Neural cell (in vitro differentiated cells): Measurements from ENCODE around the gene UPB1.

Experiments used
- EP300 ChIP-seq: fragments of 450-650 bp; conservative IDR thresholded peaks from 2 replicates; pipeline ENCODE4 v1.6.1; 2014; ENCODE audit warnings: antibody characterized with exemption, mild to moderate bottlenecking, moderate library complexity; ENCODE audit not compliant: poor library complexity, severe bottlenecking
- EZH2 ChIP-seq: fragments of 200-600, 300-800 bp; shearing (Covaris generic), sonication (generic); IDR thresholded peaks from 2 replicates; pipeline ENCODE4 v1.6.1; 2014; ENCODE audit warnings: antibody characterized with exemption, low read length, borderline replicate concordance, mild to moderate bottlenecking; ENCODE audit not compliant: insufficient read depth, poor library complexity, severe bottlenecking
- POLR2AphosphoS5 ChIP-seq: IDR thresholded peaks from 2 replicates; pipeline ENCODE4 v1.6.1; 2012
- RAD21 ChIP-seq: fragments of 450-650 bp; conservative IDR thresholded peaks from 2 replicates; pipeline ENCODE4 v1.6.1; 2014; ENCODE audit warnings: antibody characterized with exemption, mild to moderate bottlenecking, moderate library complexity
- SMC3 ChIP-seq: fragments of 450-650 bp; conservative IDR thresholded peaks from 2 replicates; pipeline ENCODE4 v1.6.1; 2014; ENCODE audit warnings: antibody characterized with exemption, mild to moderate bottlenecking, moderate library complexity; ENCODE audit not compliant: poor library complexity
- TF ChIP-seq, protein P1 (sequence below): fragments of 450-650 bp; IDR thresholded peaks from 2 replicates; pipeline ENCODE4 v1.5.1; 2014; ENCODE audit warnings: antibody characterized with exemption, mild to moderate bottlenecking, moderate library complexity; ENCODE audit not compliant: poor library complexity, severe bottlenecking
- TF ChIP-seq, protein P2 (sequence below): IDR thresholded peaks from 2 replicates; pipeline ENCODE4 v1.6.1; 2012; ENCODE audit warnings: borderline replicate concordance

DNA sequence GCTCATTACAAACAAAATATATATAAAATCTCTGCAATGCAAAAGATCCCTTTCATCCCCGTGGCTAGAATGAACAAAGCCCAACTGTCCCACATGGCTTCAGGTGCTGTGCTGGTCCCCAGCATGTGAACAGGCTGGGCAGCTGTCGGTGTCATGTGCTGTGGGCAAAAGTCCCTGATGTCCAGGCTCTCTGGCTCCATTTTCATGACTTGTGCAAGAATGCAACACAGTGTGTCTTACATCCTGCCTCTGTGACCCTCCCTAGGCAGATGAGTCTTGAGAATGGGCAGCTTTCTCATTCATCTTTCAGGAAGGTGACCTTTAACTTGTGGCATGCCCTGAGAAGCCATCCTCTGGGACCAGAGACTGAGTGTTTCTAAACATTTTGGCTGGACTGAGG is 45.3 kb downstream of the UPB1 start:
- no peak for TF ChIP-seq RAD21
- TF ChIP-seq, protein P1, sequence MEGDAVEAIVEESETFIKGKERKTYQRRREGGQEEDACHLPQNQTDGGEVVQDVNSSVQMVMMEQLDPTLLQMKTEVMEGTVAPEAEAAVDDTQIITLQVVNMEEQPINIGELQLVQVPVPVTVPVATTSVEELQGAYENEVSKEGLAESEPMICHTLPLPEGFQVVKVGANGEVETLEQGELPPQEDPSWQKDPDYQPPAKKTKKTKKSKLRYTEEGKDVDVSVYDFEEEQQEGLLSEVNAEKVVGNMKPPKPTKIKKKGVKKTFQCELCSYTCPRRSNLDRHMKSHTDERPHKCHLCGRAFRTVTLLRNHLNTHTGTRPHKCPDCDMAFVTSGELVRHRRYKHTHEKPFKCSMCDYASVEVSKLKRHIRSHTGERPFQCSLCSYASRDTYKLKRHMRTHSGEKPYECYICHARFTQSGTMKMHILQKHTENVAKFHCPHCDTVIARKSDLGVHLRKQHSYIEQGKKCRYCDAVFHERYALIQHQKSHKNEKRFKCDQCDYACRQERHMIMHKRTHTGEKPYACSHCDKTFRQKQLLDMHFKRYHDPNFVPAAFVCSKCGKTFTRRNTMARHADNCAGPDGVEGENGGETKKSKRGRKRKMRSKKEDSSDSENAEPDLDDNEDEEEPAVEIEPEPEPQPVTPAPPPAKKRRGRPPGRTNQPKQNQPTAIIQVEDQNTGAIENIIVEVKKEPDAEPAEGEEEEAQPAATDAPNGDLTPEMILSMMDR = no peak
- TF ChIP-seq SMC3 = no peak
- no peak for TF ChIP-seq EP300
- TF ChIP-seq EZH2 = no peak
- TF ChIP-seq POLR2AphosphoS5 = no peak
- TF ChIP-seq, protein P2, sequence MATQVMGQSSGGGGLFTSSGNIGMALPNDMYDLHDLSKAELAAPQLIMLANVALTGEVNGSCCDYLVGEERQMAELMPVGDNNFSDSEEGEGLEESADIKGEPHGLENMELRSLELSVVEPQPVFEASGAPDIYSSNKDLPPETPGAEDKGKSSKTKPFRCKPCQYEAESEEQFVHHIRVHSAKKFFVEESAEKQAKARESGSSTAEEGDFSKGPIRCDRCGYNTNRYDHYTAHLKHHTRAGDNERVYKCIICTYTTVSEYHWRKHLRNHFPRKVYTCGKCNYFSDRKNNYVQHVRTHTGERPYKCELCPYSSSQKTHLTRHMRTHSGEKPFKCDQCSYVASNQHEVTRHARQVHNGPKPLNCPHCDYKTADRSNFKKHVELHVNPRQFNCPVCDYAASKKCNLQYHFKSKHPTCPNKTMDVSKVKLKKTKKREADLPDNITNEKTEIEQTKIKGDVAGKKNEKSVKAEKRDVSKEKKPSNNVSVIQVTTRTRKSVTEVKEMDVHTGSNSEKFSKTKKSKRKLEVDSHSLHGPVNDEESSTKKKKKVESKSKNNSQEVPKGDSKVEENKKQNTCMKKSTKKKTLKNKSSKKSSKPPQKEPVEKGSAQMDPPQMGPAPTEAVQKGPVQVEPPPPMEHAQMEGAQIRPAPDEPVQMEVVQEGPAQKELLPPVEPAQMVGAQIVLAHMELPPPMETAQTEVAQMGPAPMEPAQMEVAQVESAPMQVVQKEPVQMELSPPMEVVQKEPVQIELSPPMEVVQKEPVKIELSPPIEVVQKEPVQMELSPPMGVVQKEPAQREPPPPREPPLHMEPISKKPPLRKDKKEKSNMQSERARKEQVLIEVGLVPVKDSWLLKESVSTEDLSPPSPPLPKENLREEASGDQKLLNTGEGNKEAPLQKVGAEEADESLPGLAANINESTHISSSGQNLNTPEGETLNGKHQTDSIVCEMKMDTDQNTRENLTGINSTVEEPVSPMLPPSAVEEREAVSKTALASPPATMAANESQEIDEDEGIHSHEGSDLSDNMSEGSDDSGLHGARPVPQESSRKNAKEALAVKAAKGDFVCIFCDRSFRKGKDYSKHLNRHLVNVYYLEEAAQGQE = no peak
